ENCODE data around the gene GRWD1. TPM values are rescaled to one million over a fixed set of nuclear protein-coding genes. Genes with fewer than 3 reads are reported as not detected.

The GRWD1 gene
- total RNA-seq, 1 experiment from 2014 or later = 77.4 TPM

- CTCF ChIA-PET = no interaction called here
- H3K4me1 Mint-ChIP-seq (ENCODE audit: low read depth, unreplicated experiment) = peaks cover 7% of the 10 kb centered on the region
- H3K36me3 ChIP-seq (ENCODE audit: control insufficient read depth, insufficient read depth, low read length) = peaks cover 1% of the 10 kb centered on the region
These were observed 5.1 kb downstream of the GRWD1 start for GRCh38 chr19:48450863-48451262.

GRCh38 chr19:48451624-48452023 is 5.8 kb downstream of the GRWD1 start:
- H3K36me3 ChIP-seq (ENCODE audit: control insufficient read depth, insufficient read depth, low read length) = peaks cover 1% of the 10 kb centered on the region
- CTCF ChIA-PET = no interaction called here
- H3K9me3 Mint-ChIP-seq (ENCODE audit: unreplicated experiment) = no peaks in the 10 kb centered on the region
- intact Hi-C loops (cut with micrococcal nuclease; ENCODE audit: unreplicated experiment) = no loop called here
- DNase-seq = no peak
- H3K4me3 Mint-ChIP-seq (ENCODE audit: unreplicated experiment) = no peak overlapping the region
- no peaks in the 10 kb centered on the region for H3K27me3 ChIP-seq (replicated peaks; ENCODE audit: control insufficient read depth, insufficient read depth, low read length)
- no peaks in the 10 kb centered on the region for H3K9me3 ChIP-seq
- H3K4me1 Mint-ChIP-seq (ENCODE audit: low read depth, unreplicated experiment) = peaks cover 7% of the 10 kb centered on the region
- peaks cover under 1% of the 10 kb centered on the region; the same call in 1 of the 2 replicates for H3K4me1 ChIP-seq
- no peak for TF ChIP-seq CTCF (IDR thresholded peaks at IDR 0.05; ENCODE audit: insufficient read depth in 1 of 2, low read depth in 1 of 2, low read length in 1 of 2, severe bottlenecking in 1 of 2, unreplicated experiment in 1 of 2)
- BruUV-seq (replicated peaks) = no TSS peak
- no peak overlapping the region for H3K4me3 ChIP-seq (ENCODE audit: low read depth, low read length)
- peaks cover 88% of the 10 kb centered on the region for H3K36me3 Mint-ChIP-seq (ENCODE audit: insufficient read depth, unreplicated experiment)
- POLR2A ChIA-PET = no interaction called here
- no peaks in the 10 kb centered on the region for H3K27me3 Mint-ChIP-seq (ENCODE audit: insufficient read depth, unreplicated experiment)
- no peak overlapping the region for H3K27ac Mint-ChIP-seq (ENCODE audit: unreplicated experiment)

More at GRCh38 chr19:48450863-48451262, 5.1 kb downstream of the GRWD1 start:
- peaks cover 89% of the 10 kb centered on the region for H3K36me3 Mint-ChIP-seq (ENCODE audit: insufficient read depth, unreplicated experiment)
- peaks cover 3% of the 10 kb centered on the region; the same call in 1 of the 2 replicates for H3K4me1 ChIP-seq
- no peaks in the 10 kb centered on the region for H3K9me3 Mint-ChIP-seq (ENCODE audit: unreplicated experiment)
- H3K9me3 ChIP-seq = no peaks in the 10 kb centered on the region
- no peak for DNase-seq
- no TSS peak for BruUV-seq (replicated peaks)
- intact Hi-C loops (cut with micrococcal nuclease; ENCODE audit: unreplicated experiment) = no loop called here
- no peak overlapping the region for H3K4me3 Mint-ChIP-seq (ENCODE audit: unreplicated experiment)
- POLR2A ChIA-PET = interaction anchor here (0.5 kb wide), 1 partner anchor 59 kb away, joined by 3 read pairs; no protein-coding TSS in a partner anchor
- H3K27me3 ChIP-seq (replicated peaks; ENCODE audit: control insufficient read depth, insufficient read depth, low read length) = no peaks in the 10 kb centered on the region
- no peaks in the 10 kb centered on the region for H3K27me3 Mint-ChIP-seq (ENCODE audit: insufficient read depth, unreplicated experiment)
- TF ChIP-seq CTCF (IDR thresholded peaks at IDR 0.05; ENCODE audit: insufficient read depth in 1 of 2, low read depth in 1 of 2, low read length in 1 of 2, severe bottlenecking in 1 of 2, unreplicated experiment in 1 of 2) = no peak
- H3K27ac Mint-ChIP-seq (ENCODE audit: unreplicated experiment) = no peak overlapping the region
- H3K4me3 ChIP-seq (ENCODE audit: low read depth, low read length) = no peak overlapping the region

GRCh38 chr19:48452289-48453190 is 6.8 kb downstream of the GRWD1 start:
- H3K4me1 Mint-ChIP-seq (ENCODE audit: low read depth, unreplicated experiment) = peaks cover 7% of the 10 kb centered on the region
- H3K4me3 ChIP-seq (ENCODE audit: low read depth, low read length) = no peak overlapping the region
- no peaks in the 10 kb centered on the region for H3K4me1 ChIP-seq
- intact Hi-C loops (cut with micrococcal nuclease; ENCODE audit: unreplicated experiment) = no loop called here
- H3K27me3 Mint-ChIP-seq (ENCODE audit: insufficient read depth, unreplicated experiment) = no peaks in the 10 kb centered on the region
- peaks cover 89% of the 10 kb centered on the region for H3K36me3 Mint-ChIP-seq (ENCODE audit: insufficient read depth, unreplicated experiment)
- no peak for TF ChIP-seq CTCF (IDR thresholded peaks at IDR 0.05; ENCODE audit: insufficient read depth in 1 of 2, low read depth in 1 of 2, low read length in 1 of 2, severe bottlenecking in 1 of 2, unreplicated experiment in 1 of 2)
- no TSS peak for BruUV-seq (replicated peaks)
- H3K27me3 ChIP-seq (replicated peaks; ENCODE audit: control insufficient read depth, insufficient read depth, low read length) = no peaks in the 10 kb centered on the region
- H3K27ac Mint-ChIP-seq (ENCODE audit: unreplicated experiment) = no peak overlapping the region
- POLR2A ChIA-PET = no interaction called here
- H3K9me3 ChIP-seq = no peaks in the 10 kb centered on the region
- H3K9me3 Mint-ChIP-seq (ENCODE audit: unreplicated experiment) = no peaks in the 10 kb centered on the region
- H3K4me3 Mint-ChIP-seq (ENCODE audit: unreplicated experiment) = no peak overlapping the region
- peak in 1 of 2 experiments; percentile 26 for DNase-seq
- CTCF ChIA-PET = no interaction called here
- peaks cover 1% of the 10 kb centered on the region for H3K36me3 ChIP-seq (ENCODE audit: control insufficient read depth, insufficient read depth, low read length)

Measured in Caco-2 (cell line).